ENCODE data around the gene SLBP.

Gene SLBP

DNA sequence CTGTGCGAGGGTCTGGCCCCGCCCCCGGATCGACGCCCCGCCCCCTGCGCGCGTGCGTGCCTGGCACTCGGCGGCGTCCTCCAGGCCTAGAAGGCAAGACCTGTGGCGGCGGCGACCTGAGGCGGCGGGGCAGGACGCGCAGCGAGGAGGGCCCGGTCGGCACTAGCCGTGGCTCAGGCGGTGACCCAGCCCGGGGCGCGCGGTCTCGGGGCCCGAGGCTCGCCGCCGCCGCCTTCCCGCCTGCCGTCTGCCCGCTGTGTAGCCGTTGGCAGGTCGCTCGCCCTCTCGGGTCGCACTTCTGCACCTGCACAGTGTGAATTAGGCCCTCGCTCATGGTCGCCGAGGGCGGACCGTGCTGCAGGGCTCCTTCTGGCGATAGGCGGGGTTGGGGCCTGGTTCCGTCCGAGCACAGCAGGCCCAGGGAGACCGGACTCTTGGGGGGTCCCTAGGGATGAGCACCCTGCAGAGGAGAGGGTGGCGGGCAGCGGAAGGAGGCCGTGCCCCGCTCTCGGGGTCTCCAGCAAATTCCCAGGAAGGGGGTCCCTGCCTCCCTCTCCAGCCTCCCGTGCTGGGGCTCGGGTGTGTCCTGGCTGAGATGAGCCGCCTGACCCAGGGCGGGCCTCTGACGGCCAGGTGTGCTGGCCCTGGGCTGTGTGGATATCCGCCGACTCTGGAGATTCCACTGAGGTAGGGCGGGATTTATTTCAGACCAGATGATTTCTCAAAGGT, 27.4 kb downstream of the SLBP start:
- TF ChIP-seq, protein P1, sequence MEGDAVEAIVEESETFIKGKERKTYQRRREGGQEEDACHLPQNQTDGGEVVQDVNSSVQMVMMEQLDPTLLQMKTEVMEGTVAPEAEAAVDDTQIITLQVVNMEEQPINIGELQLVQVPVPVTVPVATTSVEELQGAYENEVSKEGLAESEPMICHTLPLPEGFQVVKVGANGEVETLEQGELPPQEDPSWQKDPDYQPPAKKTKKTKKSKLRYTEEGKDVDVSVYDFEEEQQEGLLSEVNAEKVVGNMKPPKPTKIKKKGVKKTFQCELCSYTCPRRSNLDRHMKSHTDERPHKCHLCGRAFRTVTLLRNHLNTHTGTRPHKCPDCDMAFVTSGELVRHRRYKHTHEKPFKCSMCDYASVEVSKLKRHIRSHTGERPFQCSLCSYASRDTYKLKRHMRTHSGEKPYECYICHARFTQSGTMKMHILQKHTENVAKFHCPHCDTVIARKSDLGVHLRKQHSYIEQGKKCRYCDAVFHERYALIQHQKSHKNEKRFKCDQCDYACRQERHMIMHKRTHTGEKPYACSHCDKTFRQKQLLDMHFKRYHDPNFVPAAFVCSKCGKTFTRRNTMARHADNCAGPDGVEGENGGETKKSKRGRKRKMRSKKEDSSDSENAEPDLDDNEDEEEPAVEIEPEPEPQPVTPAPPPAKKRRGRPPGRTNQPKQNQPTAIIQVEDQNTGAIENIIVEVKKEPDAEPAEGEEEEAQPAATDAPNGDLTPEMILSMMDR (conservative IDR thresholded peaks at IDR 0.05): no peak
- H3K27ac ChIP-seq: peak overlapping the region; percentile 81

DNA sequence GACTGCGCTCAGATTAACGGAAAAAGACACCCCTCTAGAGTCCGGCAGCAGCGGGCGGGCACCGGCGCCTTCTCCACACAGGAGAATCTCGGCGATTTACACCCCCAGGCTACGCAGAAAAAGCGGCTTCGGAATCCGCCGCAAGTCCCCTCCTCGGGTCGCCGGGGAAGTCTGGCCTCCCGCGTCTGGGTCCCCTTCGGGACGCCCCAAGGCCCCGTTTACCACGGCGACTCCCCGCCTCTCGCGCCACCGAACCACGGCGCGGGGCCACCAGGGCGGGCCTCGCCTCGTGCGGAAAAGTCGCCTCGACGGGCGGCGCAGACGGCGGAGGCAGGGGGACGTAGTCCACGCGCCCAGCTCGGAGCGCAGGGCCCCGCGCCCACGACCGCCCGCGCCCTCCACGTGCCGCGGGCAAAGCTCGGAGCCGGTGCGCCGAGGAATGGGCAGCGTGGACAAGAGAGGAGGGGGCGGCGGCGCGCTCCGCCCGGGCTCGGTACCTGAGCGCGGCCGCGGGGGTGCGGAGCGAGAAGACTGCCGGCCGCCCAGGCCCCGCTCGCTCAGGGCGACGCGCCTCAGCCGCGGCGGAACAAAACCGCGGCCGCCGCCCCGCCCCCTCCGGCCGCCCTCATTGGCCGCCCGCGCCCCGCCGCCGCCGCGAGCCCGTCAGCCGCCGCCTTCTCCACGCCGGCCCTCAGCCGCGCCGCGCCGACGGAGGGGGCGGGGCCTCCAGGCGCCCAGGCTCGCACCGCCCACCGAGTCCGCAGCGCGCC, 28.2 kb downstream of the SLBP start, which contains the start of gene FAM53A:
Gene FAM53A, minus strand, starts transcription at position 578 of the 770 bp plus-strand sequence. CDS start 15,572 bp downstream, outside the sequence.
- peak within 1 kb of the TSS; percentile 81 for H3K27ac ChIP-seq

DNA sequence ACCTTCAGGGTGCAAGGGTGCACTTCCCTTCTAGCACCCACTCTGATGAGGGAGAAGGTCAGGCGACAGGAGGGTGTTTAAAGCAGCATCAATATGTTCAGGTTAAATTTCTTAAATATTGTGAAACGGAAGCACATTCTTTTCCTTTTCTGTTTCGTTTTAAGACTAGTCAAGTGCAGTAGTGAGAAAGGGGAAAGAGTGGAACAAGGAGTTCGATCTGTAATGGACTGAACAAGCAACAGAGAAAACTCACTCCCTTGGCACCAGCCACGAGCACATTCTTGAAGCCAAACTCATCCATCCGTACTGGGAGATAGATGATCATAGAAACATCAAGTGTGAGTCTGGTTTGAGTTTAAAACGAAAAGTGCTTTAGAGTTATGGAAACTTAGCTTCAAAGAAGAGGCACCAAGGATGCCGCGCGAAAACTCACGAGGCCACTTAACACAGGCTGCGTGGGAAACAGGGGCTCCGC, 28.8 kb downstream of the SLBP start:
- TF ChIP-seq, protein P1 (conservative IDR thresholded peaks at IDR 0.05): no peak
- peak overlapping the region; percentile 81 for H3K27ac ChIP-seq

More for the DNA sequence above, 28.2 kb downstream of the SLBP start, which contains the start of gene FAM53A:
- TF ChIP-seq, protein P1 (conservative IDR thresholded peaks at IDR 0.05): no peak

DNA sequence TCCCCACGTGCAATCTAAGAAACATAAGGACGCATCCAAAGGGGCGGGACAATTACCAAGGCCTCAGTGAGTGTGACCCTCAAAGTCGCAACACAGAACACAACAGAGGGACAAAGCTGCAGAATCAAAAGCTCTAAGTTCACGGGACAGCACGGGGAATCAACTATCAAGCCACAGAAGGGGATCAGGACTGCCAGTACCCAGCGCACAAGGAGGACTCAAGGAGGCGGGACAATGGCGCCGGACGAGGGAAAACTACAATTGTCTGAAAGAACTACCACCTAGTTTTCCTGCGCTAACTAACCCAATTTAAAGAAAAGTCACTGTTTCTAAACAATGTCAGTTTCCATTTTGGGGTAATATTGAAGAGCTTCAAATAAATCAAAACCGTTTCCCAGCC, 29.3 kb downstream of the SLBP start:
- TF ChIP-seq, protein P1 (conservative IDR thresholded peaks at IDR 0.05): no peak
- peak overlapping the region; percentile 81; the same call in 1 of the 2 replicates for H3K27ac ChIP-seq

DNA sequence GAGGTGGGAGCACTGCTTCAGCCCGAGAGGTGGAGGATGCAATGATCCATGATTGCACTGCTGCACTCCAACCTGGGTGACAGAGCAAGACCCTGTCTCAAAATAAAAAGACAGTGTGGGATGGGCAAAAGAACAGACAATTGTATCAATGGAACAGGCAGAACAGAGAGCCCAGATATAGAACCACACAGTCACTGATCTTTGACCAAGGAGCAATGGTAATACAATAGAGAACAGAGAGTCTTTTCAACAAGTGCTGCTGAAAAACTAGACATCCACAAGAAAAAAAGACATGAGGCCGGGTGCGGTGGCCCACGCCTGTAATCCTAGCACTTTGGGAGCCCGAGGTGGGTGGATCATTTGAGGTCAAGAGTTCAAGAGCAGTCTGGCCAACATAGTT, 33.9 kb downstream of the SLBP start:
- H3K27ac ChIP-seq: no peak overlapping the region
- TF ChIP-seq, protein P1 (conservative IDR thresholded peaks at IDR 0.05): no peak

DNA sequence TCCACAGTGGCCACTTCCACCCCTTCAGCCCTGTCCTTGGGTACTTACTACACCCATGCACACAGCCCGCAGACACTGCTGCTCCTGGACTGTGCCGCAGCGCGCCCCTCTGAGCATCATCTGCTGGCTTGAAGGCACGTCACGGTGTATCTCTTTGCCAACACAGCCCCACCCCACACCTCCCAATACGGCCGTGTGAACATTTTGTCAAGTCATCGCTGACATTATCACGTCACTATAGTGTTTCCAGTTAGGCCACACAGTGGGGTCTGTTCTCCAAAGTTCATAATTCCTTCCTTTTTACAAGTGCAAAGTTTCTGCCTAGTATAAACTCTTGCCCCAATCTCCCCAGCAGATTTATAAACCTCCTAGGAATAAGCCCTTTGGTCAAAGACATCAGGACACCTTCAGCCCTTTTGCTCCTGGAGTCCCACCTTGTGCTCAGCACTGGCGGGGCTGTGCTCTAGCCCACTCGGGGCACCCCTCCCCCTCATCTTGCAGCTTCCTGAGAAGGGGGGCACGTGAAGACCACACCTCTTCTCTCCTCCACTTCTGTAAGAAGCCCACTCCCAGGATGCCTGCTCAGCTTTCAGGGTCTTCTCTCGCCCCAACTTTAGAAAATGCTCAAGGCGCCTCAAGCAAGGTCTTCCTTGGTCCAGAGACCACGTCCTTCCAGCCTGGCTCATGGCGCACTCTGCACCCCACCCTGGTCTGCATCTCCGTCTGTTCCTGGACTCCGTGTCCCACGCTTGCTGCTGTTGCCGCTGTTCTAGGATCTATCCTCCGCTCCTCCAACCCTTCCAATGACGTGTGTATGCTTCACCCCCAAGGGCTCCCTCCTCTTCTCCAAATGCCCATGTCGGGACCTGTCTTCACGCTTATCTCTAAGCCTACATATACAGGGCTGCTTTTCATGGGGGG, 35.3 kb downstream of the SLBP start:
- H3K27ac ChIP-seq: no peak overlapping the region
- TF ChIP-seq, protein P1 (conservative IDR thresholded peaks at IDR 0.05): no peak
